Karpas-422 (cell line): Measurements from ENCODE around the gene ABTB1. TPM values are rescaled to one million over a fixed set of nuclear protein-coding genes. Genes with fewer than 3 reads are reported as not detected.

Experiments used
- DNase-seq: peaks from one replicate; pipeline ENCODE4 v3.0.0-alpha.2; 2015
- H2AFZ ChIP-seq: fragments of 200-600 bp; sonication (generic); 2 replicates; pipeline ENCODE4 v1.6.1; 2014; ENCODE audit warnings: antibody characterized with exemption, low read length, mixed read lengths
- H3K27ac ChIP-seq: fragments of 200-600 bp; sonication (generic); 2 replicates; pipeline ENCODE4 v1.5.1; 2014; ENCODE audit warnings: mild to moderate bottlenecking, low read length, moderate library complexity
- H3K27me3 ChIP-seq: fragments of 200-600 bp; sonication (generic); 2 replicates; pipeline ENCODE4 v1.6.1; 2014; ENCODE audit warnings: low read length, mixed read lengths
- H3K36me3 ChIP-seq: fragments of 200-600 bp; sonication (generic); 2 replicates; pipeline ENCODE4 v1.6.1; 2014; ENCODE audit warnings: low read length, mixed read lengths; ENCODE audit not compliant: insufficient read depth
- H3K4me1 ChIP-seq: fragments of 200-600 bp; sonication (generic); 2 replicates; pipeline ENCODE4 v1.6.1; 2014; ENCODE audit warnings: mild to moderate bottlenecking, low read length, mixed read lengths
- H3K4me2 ChIP-seq: fragments of 200-600 bp; sonication (generic); 2 replicates; pipeline ENCODE4 v1.6.1; 2014; ENCODE audit warnings: low read length, low read depth, mild to moderate bottlenecking; ENCODE audit not compliant: poor library complexity, severe bottlenecking
- H3K4me3 ChIP-seq: fragments of 200-600 bp; sonication (generic); 2 replicates; pipeline ENCODE4 v1.5.1; 2014; ENCODE audit warnings: mild to moderate bottlenecking, antibody characterized with exemption, low read length, mixed read lengths
- H3K79me2 ChIP-seq: fragments of 200-600 bp; sonication (generic); 2 replicates; pipeline ENCODE4 v1.6.1; 2014; ENCODE audit warnings: mild to moderate bottlenecking, low read length, mixed read lengths
- H3K9ac ChIP-seq: fragments of 200-600 bp; sonication (generic); 2 replicates; pipeline ENCODE4 v1.6.0; 2014; ENCODE audit warnings: low read length
- H3K9me2 ChIP-seq: fragments of 200-600 bp; sonication (generic), shearing (Covaris generic); replicated peaks from 2 replicates; pipeline ENCODE4 v1.6.0; 2014; ENCODE audit warnings: mild to moderate bottlenecking, low read length, moderate library complexity; ENCODE audit not compliant: insufficient read depth
- H3K9me3 ChIP-seq: fragments of 300-700, 200-600 bp; sonication (generic); 2 replicates; pipeline ENCODE4 v1.6.1; 2014; ENCODE audit warnings: low read length, mixed read lengths
- H4K20me1 ChIP-seq: fragments of 200-600 bp; sonication (generic); 2 replicates; pipeline ENCODE4 v1.6.1; 2014; ENCODE audit warnings: mild to moderate bottlenecking, antibody characterized with exemption, low read length, low read depth; ENCODE audit not compliant: insufficient read depth
- total RNA-seq: library from RNA; depleted of rRNA; stranded (reverse); fragments of >200 nt; shearing (Covaris generic); gene quantifications from 2 replicates; pipeline ENCODE4 v1.2.3, GENCODE V29; 2014; ENCODE audit warnings: low replicate concordance

Gene ABTB1
- total RNA-seq, 1 experiment from 2014 or later = 25.5 TPM

- Histone ChIP-seq H3K36me3 (no peaks in the 10 kb centered on the region; the same call in 1 of the 2 replicates), H3K27ac (peak overlapping the region; percentile 95), H3K79me2 (no peaks in the 10 kb centered on the region), H3K4me3 (peak overlapping the region; percentile 30; the same call in 1 of the 2 replicates), H3K27me3 (no peaks in the 10 kb centered on the region), H3K4me1 (peaks cover 67% of the 10 kb centered on the region), H3K9ac (peak overlapping the region; percentile 39), H4K20me1 (no peaks in the 10 kb centered on the region), H3K9me3 (no peaks in the 10 kb centered on the region), H3K4me2 (peak overlapping the region; percentile 51), H3K9me2 (no peaks in the 10 kb centered on the region), H2AFZ (no peak overlapping the region)
- no peak for DNase-seq
Measured at GRCh38 chr3:127682561-127682960, 9.8 kb downstream of the ABTB1 start.

GRCh38 chr3:127684871-127685707, 12.3 kb downstream of the ABTB1 start:
- Histone ChIP-seq H3K36me3 (peaks cover 11% of the 10 kb centered on the region), H3K79me2 (no peaks in the 10 kb centered on the region), H3K27ac (peak overlapping the region; percentile 95), H3K4me1 (peaks cover 63% of the 10 kb centered on the region), H3K9me3 (no peaks in the 10 kb centered on the region), H3K4me2 (no peak overlapping the region), H4K20me1 (no peaks in the 10 kb centered on the region), H3K9ac (no peak overlapping the region), H3K9me2 (no peaks in the 10 kb centered on the region), H3K27me3 (no peaks in the 10 kb centered on the region), H2AFZ (no peak overlapping the region), H3K4me3 (no peak overlapping the region)
- DNase-seq = no peak

- Histone ChIP-seq H3K9ac (no peak overlapping the region), H3K36me3 (peaks cover 19% of the 10 kb centered on the region), H3K79me2 (no peaks in the 10 kb centered on the region), H4K20me1 (no peaks in the 10 kb centered on the region), H3K9me2 (no peaks in the 10 kb centered on the region), H2AFZ (no peak overlapping the region), H3K27ac (peak overlapping the region; percentile 95), H3K4me3 (no peak overlapping the region), H3K27me3 (no peaks in the 10 kb centered on the region), H3K9me3 (no peaks in the 10 kb centered on the region), H3K4me1 (peaks cover 55% of the 10 kb centered on the region), H3K4me2 (no peak overlapping the region)
- DNase-seq = no peak
Measured at GRCh38 chr3:127685708-127686511, 13.2 kb downstream of the ABTB1 start.

- Histone ChIP-seq H3K9me2 (no peaks in the 10 kb centered on the region), H3K27ac (no peak overlapping the region), H3K79me2 (no peaks in the 10 kb centered on the region), H3K27me3 (no peaks in the 10 kb centered on the region), H3K9me3 (no peaks in the 10 kb centered on the region), H3K9ac (no peak overlapping the region), H3K4me1 (peaks cover 55% of the 10 kb centered on the region), H2AFZ (no peak overlapping the region), H3K4me2 (no peak overlapping the region), H3K36me3 (peaks cover 25% of the 10 kb centered on the region), H4K20me1 (no peaks in the 10 kb centered on the region), H3K4me3 (no peak overlapping the region)
- no peak for DNase-seq
Measured at GRCh38 chr3:127686512-127686894, 13.8 kb downstream of the ABTB1 start.

- Histone ChIP-seq H3K27me3 (no peaks in the 10 kb centered on the region), H3K79me2 (no peaks in the 10 kb centered on the region), H4K20me1 (no peaks in the 10 kb centered on the region)
Measured at GRCh38 chr3:127687228-127687737, 14.5 kb downstream of the ABTB1 start.

GRCh38 chr3:127688022-127688415, 15.3 kb downstream of the ABTB1 start:
- H2AFZ ChIP-seq = no peak overlapping the region
- no peak overlapping the region for H3K9ac ChIP-seq
- H3K27ac ChIP-seq = no peak overlapping the region
- no peak overlapping the region for H3K4me2 ChIP-seq
- H3K79me2 ChIP-seq = no peaks in the 10 kb centered on the region
- H3K4me1 ChIP-seq = peaks cover 55% of the 10 kb centered on the region
- H3K36me3 ChIP-seq = peaks cover 39% of the 10 kb centered on the region
- no peaks in the 10 kb centered on the region for H3K27me3 ChIP-seq
- no peaks in the 10 kb centered on the region for H3K9me2 ChIP-seq
- H4K20me1 ChIP-seq = no peaks in the 10 kb centered on the region
- H3K9me3 ChIP-seq = no peaks in the 10 kb centered on the region
- H3K4me3 ChIP-seq = no peak overlapping the region
- DNase-seq = no peak

More at GRCh38 chr3:127687228-127687737, 14.5 kb downstream of the ABTB1 start:
- DNase-seq = no peak
- Histone ChIP-seq H3K4me2 (no peak overlapping the region), H3K9me3 (no peaks in the 10 kb centered on the region), H3K4me3 (no peak overlapping the region), H3K9me2 (no peaks in the 10 kb centered on the region), H3K9ac (no peak overlapping the region), H3K36me3 (peaks cover 32% of the 10 kb centered on the region), H3K4me1 (peaks cover 55% of the 10 kb centered on the region), H2AFZ (no peak overlapping the region), H3K27ac (no peak overlapping the region)

- Histone ChIP-seq H3K4me3 (no peak overlapping the region), H3K9me3 (no peaks in the 10 kb centered on the region), H3K4me1 (peaks cover 56% of the 10 kb centered on the region), H3K27me3 (no peaks in the 10 kb centered on the region), H3K9ac (no peak overlapping the region), H3K27ac (no peak overlapping the region), H3K9me2 (no peaks in the 10 kb centered on the region), H4K20me1 (no peaks in the 10 kb centered on the region), H3K36me3 (peaks cover 45% of the 10 kb centered on the region), H3K4me2 (no peak overlapping the region), H3K79me2 (no peaks in the 10 kb centered on the region), H2AFZ (no peak overlapping the region)
- DNase-seq = no peak
Measured at GRCh38 chr3:127688416-127689265, 15.9 kb downstream of the ABTB1 start.
